ENCODE measurements around the gene ZNF385B.

The ZNF385B gene

DNA sequence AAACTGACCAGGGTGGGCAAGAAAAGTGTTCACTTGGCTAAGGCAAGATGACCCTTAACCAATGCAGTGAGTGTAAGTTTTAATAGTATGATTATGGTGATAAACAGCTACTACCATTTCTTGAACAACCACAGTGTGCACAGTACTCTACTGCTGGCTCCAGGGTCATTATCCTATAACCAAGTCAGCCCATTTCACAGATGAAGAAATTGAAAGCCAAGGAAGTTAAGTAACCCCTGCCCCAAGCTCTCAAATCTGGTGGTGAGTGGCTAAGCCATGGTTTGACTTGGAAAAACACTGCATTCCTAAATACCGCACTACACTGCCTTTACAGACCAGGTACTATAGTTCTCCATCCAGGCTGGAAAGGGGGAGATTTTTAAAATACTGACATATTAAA, 5.7 kb downstream of the ZNF385B start:
- no peak for DNase-seq

DNA sequence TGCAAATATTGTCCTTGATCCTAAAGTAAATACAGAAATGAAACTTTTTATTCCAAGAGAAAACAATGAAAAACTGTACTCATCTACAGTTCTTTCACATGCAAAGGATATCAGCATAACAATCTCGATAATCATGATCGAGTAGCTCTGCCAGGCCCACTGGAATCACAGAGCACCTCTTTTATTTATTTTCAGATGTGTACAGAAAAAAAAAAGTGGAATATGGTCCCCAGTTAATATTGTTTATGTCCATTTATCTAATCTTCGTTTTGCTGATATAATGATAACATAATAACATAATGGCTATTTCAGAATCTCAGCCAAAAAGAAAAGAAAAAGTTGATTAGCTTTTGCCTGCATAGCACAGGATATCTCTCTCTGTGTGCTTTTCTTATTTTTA, 6.5 kb downstream of the ZNF385B start:
- no peak for DNase-seq

DNA sequence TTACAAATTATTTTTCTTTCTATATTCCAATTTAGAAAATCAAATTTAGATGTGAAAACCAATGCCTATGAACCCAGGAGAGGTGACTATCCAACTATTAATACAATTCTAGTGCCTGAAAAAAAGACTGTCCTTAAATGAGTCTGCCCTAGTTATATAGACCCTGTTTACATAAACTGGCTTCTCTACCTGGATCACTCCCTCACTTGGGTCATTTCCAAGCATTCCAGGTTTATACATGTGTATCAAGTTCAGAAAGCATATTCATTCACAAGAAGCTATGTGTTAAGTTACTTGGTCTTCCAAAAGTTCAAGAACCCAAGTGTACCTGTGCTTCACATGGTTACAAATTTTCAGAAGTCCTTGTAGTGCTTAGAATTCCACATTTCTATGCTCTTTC, 8.3 kb downstream of the ZNF385B start:
- DNase-seq, result no peak

DNA sequence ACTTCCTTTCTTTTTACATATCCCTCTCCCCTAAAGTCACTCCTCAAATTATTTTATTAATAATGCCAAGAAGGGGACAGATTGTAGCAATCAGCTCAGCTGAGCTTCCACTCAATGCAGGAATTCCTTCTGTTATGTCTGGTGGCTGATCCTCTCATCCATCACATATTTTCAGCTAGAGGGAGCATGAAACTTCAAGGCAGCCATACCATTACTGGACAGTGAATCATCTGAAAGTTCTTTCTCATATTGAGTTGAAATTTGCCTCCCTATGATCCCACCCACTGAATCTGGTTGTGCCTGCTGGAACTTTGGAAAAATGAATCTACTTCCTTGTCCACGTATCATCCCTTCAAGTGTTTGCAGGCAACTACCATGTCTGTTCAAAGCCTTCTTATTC, 11.2 kb downstream of the ZNF385B start:
- DNase-seq, result no peak

DNA sequence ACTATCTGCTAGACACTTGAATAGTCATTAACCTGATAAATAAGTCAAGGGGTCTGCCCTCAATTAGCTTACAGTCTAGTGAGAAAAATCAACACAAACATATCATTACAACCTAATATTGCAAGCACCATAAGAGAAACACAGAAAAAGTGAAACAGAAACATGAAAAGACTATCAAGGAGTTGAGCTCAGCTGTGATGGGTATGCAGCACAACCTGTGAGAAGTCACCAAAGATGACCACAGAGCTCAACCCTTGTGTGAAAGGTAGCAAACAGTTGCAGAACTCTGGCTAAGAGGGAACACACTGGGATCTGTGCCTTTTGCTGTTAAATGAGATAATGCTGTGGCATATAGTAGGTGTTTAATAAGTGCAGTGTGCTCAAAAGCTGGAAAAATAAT, 11.7 kb downstream of the ZNF385B start:
- DNase-seq, result no peak

DNA sequence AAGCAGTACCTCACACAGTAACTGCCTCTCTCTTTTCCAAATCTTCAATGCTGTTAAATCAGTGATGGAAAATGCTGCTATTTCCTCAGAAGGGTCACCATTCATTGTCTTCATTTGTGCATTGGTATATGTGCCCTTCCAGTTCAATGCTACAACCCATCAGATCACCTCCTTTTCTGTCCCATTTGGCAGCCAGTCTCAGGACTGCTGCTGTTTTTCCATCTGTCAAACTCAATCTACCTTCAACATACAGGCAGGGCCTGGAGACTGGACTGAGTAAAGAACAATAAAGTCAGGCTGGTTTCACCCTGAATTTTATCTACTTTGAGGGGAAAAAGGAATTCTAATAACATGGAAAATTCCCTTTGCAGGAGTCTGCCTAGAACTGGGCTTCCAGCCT, 17.9 kb downstream of the ZNF385B start:
- DNase-seq, result no peak

DNA sequence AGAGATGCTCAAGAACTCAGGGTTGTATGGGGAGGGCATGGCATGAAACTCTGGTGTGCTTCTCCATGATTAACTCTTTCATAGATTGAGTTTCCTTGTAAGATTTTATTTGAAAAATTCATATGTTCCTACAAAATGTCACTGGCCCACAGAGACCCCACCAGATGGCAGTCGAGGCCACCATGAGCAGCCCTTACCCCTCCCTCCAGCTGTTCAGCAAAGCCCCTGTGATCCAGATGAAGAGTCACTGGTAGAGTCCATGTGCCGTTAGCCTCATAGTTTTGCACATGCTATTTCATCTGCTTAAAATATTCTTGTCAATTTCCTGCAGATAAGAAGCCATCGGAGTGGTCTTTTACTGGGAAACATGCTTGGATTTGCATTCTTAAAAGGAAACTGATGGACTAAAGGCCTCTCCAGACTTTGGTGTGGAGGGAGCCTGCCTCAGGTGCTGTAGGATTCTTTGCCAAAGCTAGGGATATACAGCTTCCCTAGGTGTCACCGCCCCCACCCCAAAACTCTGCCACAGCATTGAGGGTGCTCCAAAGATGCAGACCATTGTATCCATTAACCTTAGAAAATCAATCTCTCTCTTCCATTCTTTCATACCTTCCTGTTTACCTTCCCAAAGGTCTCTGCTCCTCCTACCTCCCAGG, 18.8 kb downstream of the ZNF385B start:
- DNase-seq, result no peak

DNA sequence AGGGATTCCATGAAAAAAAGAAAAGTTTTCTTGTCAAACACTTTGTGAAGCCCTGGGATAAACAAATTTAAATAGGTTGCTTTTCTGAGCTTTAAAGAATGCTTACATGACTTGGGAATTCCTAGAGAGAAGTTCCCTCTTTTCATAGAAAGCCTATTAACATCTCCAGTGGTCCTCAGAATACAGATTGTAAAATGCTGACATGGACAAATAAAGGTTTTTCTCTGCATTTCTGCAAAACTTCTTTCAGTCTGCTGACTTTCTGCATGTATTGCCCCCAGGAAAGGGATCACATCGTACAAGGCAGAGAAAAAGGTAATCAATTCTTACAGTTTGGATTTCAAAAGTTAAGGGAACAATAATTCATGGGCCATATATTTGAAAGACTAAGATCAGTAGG, 20.6 kb downstream of the ZNF385B start:
- DNase-seq, result no peak

DNA sequence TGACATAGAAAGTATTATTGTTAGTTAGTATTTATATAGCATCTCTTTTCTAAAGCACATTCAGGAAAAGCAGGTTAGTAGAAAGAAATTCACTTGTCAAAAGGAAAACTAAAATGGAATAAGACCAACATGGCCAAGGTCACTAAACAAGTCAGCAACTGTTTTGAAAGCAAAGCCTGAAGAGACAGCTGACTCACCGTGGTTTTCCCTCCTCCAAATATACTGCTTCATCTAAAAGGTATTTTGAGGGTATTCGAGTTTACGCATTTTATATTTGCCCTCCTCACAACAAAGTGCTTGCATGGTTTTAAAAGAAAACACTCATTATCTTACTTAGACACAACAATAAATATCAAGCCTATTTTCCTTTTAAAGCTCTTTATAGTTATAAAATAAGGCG, 24.0 kb downstream of the ZNF385B start:
- DNase-seq, result no peak

DNA sequence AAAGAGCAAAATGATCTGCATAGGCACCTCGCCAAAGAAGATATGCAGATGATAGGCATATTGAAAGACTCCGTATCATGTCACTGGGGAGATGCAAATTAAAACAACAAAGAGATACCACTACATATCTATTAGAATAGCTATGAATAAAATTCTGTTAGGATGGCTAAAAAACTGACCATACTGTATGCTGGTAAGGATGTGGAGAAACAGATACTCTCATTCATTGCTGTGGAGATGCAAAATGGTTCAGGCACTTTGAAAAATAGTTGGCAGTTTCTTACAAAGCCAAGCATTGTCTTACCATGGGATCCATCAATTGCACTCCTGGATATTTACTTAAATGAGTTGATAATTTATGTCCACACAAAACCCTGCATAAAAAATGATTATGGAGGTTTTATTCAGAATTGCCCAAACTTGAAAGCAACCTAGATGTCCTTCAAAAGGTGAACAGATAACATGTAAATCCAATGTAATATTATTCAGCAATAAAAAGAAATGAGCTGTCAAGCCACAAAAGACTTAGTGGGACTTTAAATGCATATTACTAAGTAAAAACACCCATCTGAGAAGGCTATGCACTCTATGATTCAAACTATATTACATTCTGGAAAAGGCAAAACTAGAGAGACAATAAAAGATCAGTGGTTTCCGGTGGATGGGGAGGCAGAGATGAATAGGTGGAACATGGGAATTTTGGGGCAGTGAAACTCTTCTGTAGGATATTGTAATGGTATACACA, 31.2 kb downstream of the ZNF385B start:
- DNase-seq, result no peak

DNA sequence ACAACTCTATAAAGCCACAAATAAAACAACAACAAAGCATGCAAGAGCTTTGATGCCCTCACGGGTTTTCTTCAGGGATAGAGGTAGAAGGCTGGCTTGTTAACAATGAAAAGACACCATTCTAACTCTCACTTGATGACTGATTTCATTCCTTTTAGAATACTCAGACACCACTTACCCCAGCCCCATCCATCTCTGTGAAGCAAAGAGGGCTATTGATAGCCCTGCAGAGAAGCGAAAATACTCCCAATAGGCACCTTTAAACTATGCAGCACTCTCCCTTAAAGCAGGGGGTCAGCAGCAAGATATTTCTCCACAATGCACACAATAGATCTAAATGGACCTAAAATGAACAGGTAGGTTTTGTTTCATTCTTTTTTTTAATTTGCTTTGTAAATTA, 35.1 kb downstream of the ZNF385B start:
- DNase-seq, result no peak

DNA sequence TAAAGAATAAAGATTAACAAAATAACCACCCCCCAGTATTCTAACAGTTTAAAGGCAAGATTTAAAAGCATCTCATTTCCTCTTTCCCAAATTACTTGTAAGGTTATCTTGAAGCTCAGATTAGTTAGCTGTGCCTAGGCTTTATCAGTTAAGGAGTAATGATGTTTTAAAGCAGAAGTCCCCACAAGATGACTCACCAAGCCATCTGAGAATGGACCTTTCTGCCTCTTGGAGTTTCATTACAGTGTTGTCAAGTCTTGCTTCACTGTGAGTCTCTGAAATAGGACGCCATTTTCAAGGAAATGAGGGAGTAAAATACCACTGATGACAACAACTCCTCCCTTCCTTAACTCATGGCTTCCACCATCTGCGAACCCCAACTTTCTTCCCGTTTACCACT, 35.9 kb downstream of the ZNF385B start:
- DNase-seq, result no peak

DNA sequence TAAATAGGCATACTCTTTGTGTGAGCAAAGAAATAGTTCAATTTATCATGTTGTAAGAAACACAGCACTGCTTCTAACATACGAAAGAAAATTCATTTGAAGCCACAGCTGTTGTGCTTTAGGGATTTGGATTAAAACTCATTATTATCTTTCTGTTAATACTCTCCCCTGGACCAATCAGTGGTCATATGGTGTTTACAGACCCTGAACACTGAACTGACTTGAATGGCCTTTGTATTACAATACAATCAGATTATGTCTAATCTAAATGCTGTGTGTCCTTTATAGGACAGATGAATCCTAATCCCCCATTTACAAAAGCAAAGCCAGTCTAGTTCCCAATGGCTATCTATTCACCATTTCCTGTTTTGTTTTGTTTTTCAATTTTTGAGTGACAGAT, 36.5 kb downstream of the ZNF385B start:
- no peak for DNase-seq

DNA sequence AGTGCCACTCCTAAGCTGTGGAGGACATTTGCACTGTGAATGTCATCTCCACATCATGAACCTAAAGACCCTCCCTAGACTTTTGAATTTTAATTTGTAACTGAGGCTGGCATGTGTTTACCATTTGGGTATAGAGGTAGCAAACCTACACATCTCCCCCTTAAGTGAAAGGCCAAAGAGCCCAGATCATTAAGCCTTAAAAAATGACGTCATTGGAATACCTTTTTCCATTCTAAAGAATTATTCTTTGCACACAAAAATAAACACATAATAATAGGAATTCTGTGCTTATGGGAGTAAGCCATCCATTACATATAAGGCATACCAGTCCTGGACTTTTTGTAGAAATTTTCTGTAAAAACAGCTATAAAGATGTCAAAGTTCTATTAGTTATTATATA, 38.9 kb downstream of the ZNF385B start:
- no peak for DNase-seq

DNA sequence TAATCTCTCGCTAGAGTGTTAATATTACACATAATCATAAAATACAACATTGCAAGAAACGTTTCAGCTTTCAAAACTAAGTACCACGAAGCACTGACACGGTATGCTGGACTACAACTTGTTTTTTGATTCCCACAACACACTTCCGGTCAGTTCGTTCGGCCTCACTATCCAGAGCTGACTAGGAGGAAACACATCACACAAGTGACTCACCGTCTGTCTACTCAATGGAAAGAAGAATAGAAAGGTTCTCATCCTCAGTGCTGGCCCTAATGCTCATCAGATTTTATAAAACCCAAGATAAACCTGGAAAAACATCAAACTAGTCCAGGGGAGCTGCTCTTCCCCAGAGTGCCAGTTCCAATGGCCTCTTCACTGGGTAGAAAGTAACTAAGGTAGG, 42.9 kb downstream of the ZNF385B start:
- no peak for DNase-seq

DNA sequence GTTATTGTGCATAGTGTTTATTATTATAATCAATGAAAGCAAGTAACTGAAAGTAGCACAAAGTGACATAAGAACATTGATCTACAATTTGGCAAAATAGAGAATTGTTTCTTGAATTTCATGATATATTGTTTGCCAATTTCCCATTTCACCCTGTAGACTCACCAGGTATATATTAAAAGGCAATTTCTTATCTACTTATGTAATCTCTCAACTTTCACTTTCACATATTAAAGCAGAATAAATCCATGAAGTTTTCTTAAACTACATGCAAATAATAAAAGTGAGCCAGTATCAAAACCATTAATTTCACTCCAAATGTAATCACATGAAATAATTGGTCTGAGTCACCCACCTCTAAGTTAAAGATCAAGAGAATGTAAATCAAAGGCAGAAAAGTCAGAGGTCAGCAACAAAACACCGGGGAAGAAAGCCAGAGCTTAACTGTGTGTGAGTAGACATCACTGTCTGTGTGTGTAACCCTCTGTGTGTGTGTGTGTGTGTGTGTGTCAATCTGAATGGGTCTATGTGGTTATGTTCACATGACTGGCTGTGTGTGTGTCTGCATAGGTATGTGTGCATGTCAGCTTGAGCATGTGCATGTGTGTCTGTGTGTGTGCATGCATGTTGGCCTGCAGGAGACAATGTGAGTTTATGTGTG, 44.1 kb downstream of the ZNF385B start:
- DNase-seq, result no peak

DNA sequence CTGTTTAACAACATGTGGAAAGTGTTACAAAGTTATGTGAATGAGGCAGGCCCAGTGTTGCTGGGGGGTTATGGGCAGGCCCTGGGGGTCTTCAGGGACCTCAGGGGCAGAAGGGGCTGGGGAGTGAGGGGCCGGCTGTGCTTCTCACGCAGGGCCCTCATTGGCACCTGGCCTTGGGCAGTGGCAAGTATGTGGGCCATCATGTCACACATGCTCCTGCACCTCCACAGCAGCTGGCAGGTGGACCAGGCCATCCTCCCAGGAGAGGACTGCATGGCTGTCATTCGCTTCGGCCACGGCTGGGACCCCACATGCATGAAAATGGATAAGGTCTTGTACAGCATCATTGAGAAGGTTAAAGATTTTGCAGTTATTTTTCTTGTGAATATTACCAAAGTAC, 47.4 kb downstream of the ZNF385B start:
- DNase-seq, result no peak

DNA sequence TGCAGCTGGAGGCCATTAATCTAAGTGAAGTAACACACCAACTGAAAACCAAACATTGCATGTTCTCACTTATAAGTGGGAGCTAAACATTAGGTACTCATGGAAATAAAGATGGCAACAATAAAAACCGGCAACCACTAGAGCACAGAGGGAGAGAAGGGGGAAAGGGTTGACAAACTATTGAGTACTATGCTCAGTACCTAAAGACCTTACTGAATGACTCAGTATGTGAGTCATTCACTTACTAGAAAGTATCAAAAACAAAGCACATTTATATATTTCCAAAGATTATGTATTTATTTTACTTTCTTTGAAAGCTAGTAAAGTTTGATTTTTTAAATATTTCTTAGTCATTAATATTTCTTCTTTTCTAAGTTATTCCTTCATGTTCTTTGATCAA, 48.9 kb downstream of the ZNF385B start:
- no peak for DNase-seq

DNA sequence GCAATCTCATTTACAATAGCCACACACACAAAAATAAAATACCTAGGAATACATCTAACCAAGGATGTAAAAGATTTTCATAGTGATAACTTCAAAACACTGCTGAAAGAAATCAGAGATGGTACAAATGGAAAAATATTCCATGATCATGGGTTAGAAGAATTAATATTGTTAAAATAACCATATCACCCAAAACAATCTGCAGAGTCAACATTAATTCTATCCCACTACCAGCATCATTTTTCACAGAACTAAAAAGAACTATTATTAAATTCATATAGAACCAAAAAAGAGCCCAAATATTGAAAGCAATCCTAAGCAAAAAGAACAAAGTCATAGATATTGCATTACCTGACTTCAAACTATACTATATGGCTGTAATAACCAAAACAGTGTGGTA, 50.4 kb downstream of the ZNF385B start:
- DNase-seq, result no peak

DNA sequence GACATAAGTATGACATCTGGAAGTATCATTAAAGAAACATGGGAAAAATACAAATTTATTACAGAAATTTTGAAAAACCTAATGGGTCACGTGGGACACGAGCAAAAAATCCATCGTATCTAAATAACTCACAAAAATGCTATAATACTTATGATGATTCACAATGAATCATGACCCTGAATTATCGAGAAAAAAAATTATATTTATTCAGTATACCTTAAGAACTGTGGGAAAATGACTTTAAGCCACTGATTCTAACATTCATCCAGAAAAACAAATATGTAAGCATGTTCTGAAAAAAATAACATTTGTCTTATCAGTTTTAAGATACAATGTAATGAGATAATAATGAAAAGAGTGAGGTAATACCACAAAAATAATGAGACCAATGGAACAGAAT, 51.8 kb downstream of the ZNF385B start:
- no peak for DNase-seq

DNA sequence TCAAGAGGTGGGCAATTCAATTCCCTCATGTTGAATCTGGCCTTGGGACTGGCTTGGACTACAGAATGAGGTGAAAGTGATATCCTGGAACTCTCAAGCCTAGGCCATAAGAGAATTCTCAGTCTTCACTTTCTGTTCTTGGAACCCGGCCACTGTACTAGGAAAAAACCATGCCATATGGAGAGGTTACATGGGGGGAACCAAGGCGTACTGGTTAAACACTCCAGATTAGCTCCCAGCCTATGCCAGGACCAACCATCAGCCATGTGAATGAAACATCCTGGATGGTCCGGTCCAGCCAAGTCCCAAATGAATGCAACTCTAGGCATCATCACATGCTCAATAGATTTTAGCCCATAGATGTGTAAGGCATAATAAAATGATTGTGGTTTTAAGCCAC, 56.4 kb downstream of the ZNF385B start:
- no peak for DNase-seq

DNA sequence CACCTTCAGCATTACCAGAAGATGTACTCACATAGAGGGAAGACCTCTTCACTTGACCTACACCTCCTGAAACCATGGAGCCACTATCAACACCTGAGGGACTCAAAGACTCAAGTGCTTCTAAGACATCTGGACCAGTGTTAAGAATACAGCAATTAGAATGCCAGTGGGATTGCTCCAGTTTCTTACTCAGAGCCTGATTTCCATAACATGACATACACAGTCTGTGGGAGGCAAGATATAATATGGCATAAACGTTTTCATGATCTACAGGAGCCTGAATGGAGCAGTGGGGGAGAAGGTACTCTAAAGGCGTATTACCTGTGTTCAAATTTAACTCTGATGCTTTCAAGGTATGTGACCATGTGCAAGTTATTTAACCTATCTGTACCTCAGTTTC, 57.2 kb downstream of the ZNF385B start:
- DNase-seq, result no peak

DNA sequence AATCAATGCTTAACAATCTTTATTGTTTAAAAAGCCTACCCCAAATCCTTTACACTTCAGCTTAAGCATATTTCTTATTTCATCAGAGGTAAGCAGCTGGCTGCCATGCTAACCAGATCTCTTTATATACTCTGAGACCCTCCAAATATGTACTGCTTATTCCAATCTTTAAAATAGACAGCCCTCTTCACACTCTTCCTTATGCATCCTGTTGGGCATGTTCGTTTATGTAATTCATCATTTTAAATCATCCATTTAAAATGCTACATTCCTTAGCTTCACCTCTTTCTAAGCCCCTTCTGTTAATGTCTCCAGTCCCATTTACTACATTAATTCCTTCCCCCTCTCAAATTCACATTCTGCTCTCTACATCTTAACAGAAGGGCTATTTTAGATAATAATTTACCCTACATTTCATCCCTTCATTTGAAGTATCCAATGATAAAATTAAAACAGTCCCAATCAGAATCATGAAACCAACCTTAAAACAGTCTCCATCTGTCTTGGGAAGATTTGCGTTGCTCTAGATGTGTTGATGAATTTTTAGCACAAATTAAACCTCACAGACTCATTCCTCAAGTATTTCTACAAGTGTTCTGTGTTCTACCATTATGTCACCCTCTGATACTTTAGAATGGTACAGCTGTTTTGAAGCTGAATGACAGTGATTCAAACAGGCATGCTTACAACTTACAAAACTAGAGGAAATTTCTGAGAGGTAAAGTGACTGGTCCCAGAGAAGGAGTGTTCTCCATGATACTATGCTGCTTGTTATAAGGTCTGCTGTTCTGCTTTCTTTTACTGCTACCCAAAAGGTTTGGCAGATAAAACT, 59.1 kb downstream of the ZNF385B start:
- DNase-seq, result no peak

Measured in T-helper 1 cell (primary cell).